NCI-H345 treated with DMSO at 0.1 percent for 48 hours (cell line): Measurements from ENCODE around the gene COPS6.
A peak's percentile ranks its signal among the peaks of the same experiment; 100 is the strongest.

Source experiments
- DNase-seq: peaks from one replicate; lab custom pipeline; 2025; ENCODE audit not compliant: unreplicated experiment; lab: John Stamatoyannopoulos, UW

COPS6 gene

GRCh38 chr7:100088621-100089457, at the start of gene COPS6:
TSS of gene COPS6 (plus strand) at chr7:100088969. CDS start at chr7:100088991, 22 bp downstream.
- peak; percentile 58 for DNase-seq

- no peak for DNase-seq
These were observed 48.2 kb upstream of the COPS6 start for GRCh38 chr7:100040575-100040974.

- DNase-seq, result no peak
These were observed 44.1 kb upstream of the COPS6 start for GRCh38 chr7:100044718-100045117.

- no peak for DNase-seq
These were observed 40.1 kb upstream of the COPS6 start for GRCh38 chr7:100048680-100049079.

- DNase-seq, result peak; percentile 44
These were observed 39.1 kb upstream of the COPS6 start, which contains the start of gene ZSCAN21 for GRCh38 chr7:100049441-100050291. TSS of gene ZSCAN21 (plus strand) at chr7:100049774. CDS start at chr7:100057007, 7,233 bp downstream.

- DNase-seq, result no peak
These were observed 37.2 kb upstream of the COPS6 start for GRCh38 chr7:100051611-100052010.

GRCh38 chr7:100053215-100053614, 35.6 kb upstream of the COPS6 start:
- DNase-seq, result peak; percentile 61

- no peak for DNase-seq
These were observed 31.8 kb upstream of the COPS6 start for GRCh38 chr7:100057006-100057405.

- no peak for DNase-seq
These were observed 29.5 kb upstream of the COPS6 start for GRCh38 chr7:100059251-100059739.

- no peak for DNase-seq
These were observed 27.1 kb upstream of the COPS6 start for GRCh38 chr7:100061518-100062193.

- no peak for DNase-seq
These were observed 25.4 kb upstream of the COPS6 start for GRCh38 chr7:100063376-100063775.

- DNase-seq, result no peak
These were observed 24.6 kb upstream of the COPS6 start for GRCh38 chr7:100064162-100064561.

- no peak for DNase-seq
These were observed 23.1 kb upstream of the COPS6 start for GRCh38 chr7:100065452-100066186.

GRCh38 chr7:100066953-100067352, 21.8 kb upstream of the COPS6 start:
- no peak for DNase-seq

- DNase-seq, result no peak
These were observed 18.8 kb upstream of the COPS6 start for GRCh38 chr7:100069991-100070390.

- no peak for DNase-seq
These were observed 17.6 kb upstream of the COPS6 start for GRCh38 chr7:100071018-100071723.

- DNase-seq, result no peak
These were observed 16.3 kb upstream of the COPS6 start for GRCh38 chr7:100072462-100072861.

GRCh38 chr7:100074841-100075240, 13.9 kb upstream of the COPS6 start:
- DNase-seq, result no peak

GRCh38 chr7:100075418-100075817, 13.4 kb upstream of the COPS6 start:
- DNase-seq, result no peak

- DNase-seq, result no peak
These were observed 11.6 kb upstream of the COPS6 start for GRCh38 chr7:100077205-100077604.
